ENCODE measurements around the gene CEMIP. TPM values are rescaled to one million over a fixed set of nuclear protein-coding genes. Genes with fewer than 3 reads are reported as not detected.

The CEMIP gene
- total RNA-seq, 1 donor from 2014 or later, result 0.13 TPM

DNA sequence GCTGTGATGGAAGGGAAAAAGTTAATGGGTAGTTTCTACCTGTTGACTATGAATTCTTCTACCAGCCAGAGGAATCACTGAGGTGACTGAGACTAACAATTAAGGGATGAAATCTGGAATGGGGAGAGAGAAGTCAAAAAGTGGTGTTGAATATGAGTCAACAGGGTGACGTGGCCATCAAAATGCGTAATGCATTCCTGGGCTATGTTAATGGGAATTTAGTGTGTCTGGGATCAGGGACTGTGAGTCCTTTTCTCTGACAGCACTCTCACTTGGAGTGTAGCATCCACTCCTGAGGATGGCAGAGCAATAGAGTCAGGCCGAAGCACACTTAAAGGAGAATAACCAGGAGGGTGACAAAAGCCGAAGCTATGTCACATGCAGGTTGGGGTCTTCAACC lies 150.1 kb downstream of the CEMIP start:
- DNase-seq (ENCODE audit: low read depth, low spot score), result no peak

DNA sequence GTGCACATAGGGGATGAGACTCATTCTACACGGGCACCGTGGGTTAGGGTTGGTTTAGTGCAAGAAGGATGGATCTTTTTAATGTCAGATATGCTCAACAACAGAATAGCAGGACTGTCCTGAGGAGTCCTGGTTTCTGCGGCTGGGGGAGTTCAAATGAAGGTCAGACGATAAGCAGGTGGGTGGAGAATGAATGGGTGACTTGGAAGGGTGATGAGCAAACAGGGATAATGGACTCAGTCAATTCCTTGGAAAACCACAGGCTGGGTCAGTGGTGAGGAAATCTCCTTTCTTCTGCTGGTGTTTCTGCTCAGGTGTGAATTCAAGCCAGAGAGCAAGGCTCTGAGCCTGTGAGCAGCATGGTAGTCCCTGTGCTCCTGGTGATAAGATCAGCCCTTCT lies 150.5 kb downstream of the CEMIP start:
- no peak for DNase-seq (ENCODE audit: low read depth, low spot score)

DNA sequence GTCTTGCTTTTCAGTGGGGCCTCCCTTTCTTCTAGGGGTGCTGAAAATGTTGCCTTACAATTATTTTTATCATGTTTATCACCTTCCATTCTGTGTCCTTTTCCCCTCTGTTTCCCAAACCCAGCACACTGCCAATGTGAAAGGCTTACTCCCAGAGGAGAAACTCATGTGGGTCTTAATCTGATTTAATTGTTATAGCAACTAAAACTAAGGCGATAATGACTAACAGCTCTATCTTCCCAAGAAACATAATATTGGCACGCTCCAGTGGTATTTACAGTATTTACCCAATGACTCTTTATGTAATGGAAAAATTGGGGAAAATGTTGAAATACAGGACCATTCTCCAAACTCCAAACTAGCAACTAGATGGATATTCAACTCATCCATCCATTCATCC lies 152.0 kb downstream of the CEMIP start:
- DNase-seq (ENCODE audit: low read depth, low spot score), result no peak

DNA sequence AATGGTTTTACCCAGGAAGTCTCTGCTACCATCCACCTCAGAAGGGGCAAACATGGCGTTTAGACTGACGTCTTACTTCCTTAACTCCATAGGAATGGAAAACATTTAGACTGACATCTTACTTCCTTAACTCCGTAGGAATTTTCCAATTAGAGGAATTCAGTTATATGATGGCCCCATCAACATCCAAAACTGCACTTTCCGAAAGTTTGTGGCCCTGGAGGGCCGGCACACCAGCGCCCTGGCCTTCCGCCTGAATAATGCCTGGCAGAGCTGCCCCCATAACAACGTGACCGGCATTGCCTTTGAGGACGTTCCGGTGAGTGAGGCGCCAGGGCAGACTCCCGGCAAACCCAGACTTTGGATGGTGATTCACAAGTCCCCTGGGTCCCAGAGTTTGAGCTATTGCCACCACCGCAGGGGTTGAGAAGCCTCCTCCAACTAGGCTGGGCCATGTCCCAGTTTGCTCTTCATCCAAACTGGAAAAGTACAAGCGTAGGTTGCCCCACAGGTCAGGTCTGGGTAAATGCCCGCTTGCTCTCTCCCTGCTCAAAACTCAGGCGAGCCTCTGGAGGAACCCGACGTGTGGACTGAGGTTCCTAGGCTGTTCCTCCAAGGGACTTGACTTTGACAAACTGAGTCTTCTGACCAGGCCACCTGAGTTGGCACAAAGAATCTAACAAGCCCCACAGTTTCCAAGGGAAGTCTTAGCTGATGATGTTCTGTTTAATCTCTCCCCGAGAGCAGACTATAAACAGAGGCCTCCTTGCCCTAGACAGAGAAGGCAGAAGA lies 152.7 kb downstream of the CEMIP start:
- no peak for DNase-seq (ENCODE audit: low read depth, low spot score)

DNA sequence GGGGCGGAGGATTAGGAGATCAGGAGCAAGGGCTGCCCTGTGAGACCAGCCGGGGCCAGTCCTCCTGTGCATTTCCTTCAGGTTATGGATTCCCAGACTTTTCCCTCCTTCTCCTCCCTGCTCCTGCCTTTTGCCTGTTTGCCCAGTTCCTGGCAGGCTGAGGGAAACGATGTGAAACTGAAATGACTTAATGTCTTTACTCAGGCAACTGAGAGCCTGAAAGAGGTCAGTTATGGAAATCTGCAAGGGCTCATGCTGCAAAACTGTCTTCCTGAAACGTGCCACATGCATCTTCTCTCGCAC lies 153.3 kb downstream of the CEMIP start:
- no peak for DNase-seq (ENCODE audit: low read depth, low spot score)

DNA sequence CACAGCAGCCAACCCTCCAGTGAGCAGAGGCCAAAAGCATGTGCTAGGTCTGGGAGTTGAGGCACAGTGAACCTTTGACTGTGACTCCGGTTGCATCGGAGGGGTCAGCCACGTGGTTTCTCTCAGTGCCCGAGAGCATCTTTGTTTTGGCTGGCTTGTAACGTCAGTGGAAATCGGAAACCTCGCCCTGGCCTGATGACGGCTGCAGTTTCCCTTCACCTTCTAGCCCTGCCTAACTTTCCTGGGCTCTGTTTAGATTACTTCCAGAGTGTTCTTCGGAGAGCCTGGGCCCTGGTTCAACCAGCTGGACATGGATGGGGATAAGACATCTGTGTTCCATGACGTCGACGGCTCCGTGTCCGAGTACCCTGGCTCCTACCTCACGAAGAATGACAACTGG lies 153.8 kb downstream of the CEMIP start:
- DNase-seq (ENCODE audit: low read depth, low spot score), result no peak

DNA sequence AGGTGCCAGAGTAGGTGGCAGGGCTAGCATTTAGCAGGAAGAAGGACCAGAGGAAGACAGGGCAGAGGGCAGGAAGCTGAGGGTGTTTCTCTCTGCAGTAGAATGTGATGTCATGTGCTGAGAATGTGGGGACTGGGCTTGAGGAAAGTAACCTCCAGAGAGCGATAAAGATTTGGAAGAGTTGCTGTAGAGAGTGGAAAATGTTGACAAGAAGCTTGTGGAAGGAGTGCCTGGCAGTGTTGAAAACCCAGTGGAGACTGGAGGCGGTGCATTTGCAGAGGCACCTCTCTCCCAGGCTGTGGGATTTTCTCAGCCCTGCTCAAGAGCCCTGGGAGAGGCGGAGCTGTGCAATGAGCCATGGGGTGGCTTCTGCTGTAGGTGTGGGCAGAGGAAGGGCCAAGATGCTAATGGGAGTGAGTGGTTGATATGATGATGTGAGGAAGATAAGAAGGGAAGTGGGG lies 155.6 kb downstream of the CEMIP start:
- peak; percentile 55 for DNase-seq (ENCODE audit: low read depth, low spot score)

DNA sequence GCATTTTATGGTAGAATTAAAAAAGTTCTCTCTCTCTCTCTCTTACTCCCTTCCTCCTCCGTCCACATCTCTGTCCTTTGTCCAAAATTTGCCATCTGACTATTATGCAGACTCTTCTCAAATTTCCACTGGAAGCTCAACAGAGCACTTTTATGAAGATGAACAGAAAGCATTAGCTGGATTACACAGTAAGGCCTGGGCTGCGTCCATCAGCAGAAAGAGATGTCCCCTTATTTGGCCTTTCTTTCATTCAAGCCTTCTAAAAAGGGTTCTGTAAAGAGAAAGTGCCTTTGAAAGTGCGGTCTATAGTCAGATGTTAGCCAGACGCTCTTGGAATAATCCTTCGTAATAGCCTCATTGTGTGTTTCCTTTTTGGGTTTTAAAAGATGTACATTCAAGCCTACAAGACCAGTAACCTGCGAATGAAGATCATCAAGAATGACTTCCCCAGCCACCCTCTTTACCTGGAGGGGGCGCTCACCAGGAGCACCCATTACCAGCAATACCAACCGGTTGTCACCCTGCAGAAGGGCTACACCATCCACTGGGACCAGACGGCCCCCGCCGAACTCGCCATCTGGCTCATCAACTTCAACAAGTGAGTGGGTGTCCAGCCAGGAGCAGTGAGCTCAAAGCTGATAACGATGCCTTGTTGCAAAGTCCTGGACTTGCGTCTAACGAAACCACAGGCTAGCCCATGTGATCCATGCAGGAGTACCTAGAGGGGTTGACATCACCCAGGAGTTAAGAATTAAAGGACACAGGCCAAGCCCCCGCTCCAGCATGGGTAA lies 157.3 kb downstream of the CEMIP start:
- no peak for DNase-seq (ENCODE audit: low read depth, low spot score)

DNA sequence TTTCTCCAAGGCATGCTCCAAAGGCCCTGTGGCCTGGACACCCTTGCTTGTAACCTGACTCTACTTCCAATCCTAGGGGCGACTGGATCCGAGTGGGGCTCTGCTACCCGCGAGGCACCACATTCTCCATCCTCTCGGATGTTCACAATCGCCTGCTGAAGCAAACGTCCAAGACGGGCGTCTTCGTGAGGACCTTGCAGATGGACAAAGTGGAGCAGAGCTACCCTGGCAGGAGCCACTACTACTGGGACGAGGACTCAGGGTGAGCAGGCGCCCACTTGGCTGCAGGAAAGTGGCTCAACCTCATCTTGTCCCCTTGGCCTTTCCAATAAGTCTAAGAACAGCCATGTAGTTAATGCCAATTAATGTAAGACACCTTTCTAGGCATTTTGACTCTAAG lies 158.5 kb downstream of the CEMIP start:
- no peak for DNase-seq (ENCODE audit: low read depth, low spot score)

DNA sequence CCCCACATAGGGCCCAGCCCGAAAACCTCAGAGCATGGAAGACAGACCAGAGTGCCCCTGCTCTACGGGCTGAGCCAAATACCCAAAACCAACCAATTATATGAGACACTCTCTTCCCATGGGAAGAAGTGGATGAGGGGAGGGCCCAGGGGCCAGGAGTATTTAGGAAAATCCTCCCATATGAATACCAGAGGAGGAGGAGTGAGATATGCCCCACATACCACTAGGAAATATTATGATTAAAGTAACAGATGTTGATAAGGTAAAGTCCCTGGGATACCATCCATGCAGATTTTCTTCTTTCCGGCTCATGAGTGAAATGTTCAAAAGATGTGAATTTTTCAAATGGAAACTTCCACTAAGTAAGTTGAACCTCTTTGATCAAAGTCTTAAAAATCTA lies 160.0 kb downstream of the CEMIP start:
- no peak for DNase-seq (ENCODE audit: low read depth, low spot score)

DNA sequence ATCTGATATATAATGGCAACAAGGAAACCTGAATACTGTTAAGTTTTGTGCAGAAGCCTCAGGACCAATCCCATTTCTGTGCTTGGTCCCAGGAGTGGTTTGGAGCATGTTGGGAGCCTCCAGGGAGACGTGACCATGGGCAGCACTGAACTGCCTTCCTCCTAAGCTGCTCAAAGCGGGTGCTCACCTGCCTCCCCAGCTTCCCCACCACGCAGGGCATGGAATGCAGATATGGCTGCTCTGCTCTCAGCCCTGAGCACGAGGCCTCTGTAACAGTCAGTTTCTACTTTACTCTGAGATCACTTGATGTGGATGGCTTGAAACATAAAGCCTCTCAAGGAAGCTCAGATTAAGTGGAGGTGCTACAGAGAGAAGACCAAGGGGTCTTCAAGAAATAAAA lies 161.2 kb downstream of the CEMIP start:
- DNase-seq (ENCODE audit: low read depth, low spot score), result no peak

DNA sequence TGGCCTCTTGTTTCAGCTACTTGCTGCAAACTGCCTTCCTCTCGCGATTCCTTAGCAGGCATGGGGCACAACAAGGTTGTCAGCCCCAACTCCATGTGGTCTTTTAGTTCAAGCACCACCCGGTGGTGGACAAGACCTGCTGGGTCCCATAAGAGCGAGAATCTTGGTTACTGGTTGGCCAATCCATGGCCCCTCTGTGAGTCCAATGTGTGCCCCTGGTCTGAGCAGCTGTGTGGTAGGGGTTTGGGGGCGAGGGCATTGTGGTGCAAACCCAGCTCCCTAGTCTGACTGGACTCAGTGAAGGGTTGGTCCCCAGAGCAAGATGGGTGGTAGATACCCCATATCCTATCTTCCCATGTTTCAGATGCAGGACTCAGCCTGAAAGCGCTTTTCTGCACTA lies 161.7 kb downstream of the CEMIP start:
- DNase-seq (ENCODE audit: low read depth, low spot score), result no peak

DNA sequence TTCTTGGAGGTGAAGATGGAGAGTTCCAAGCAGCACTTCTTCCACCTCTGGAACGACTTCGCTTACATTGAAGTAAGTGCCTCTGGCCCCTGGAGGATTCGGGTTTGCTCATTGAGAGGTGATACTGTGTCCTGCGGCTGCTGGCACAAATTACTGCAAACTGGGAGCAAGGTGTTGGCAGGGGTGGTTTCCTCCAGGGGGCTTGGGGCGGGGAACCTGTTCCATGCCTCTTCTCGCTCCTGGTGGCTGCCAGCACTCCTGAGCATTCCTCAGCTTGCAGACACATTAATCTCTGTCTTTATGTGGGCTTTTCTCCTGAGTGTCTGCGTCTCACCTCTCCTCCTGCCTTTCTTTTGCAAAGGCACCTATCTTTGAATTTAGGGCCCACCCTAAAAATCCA lies 163.1 kb downstream of the CEMIP start:
- DNase-seq (ENCODE audit: low read depth, low spot score), result no peak

DNA sequence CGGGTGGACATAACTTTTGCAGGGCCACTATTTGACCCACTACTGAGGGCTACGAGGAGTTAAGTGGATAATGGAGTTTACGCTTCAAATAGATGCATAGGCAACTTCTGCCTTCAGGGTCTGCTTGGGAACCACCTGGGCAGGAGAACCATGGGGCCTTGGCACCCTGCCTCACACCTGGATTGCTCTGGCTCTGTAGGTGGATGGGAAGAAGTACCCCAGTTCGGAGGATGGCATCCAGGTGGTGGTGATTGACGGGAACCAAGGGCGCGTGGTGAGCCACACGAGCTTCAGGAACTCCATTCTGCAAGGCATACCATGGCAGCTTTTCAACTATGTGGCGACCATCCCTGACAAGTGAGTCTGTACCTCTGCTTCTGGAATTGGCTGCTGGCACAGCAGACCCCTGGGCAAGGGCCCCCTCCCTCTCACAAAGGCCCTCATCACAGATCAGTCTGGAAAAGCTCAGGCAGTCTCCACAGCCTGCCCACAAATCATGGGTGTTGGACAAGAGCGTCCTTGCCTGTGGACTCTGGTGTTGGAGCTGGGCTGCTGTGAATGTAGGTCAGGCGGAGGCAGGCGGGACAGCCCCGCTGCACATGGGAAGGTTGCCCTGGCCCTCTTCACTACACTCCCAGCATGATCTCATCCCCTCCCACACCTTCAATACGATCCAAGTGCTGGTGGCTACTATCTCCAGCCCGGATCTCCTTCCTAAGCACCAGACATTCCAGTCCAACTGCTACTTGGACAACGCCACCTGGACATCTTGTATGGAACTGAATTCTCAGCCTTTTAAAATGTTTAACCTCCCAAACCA lies 163.8 kb downstream of the CEMIP start:
- DNase-seq (ENCODE audit: low read depth, low spot score), result no peak

DNA sequence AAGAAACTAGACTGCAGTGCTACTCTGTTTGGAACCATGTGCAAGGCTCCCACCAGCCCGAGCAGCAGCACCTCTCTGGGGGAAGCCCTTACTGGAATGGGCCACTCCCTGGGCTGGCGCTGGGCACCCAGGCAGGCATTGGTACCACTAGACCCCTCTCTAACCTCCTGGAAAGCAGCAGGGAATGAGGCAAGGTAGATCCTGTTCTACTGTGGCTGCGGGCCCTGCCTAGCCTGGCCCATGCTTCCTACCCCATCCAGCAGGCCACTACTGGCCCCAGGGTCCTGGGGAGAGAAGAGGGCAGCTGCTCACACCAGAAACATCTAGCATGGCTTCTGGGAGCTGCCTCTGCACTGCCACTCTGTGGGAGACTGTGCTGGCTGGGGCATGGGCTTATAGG lies 165.6 kb downstream of the CEMIP start:
- no peak for DNase-seq (ENCODE audit: low read depth, low spot score)

DNA sequence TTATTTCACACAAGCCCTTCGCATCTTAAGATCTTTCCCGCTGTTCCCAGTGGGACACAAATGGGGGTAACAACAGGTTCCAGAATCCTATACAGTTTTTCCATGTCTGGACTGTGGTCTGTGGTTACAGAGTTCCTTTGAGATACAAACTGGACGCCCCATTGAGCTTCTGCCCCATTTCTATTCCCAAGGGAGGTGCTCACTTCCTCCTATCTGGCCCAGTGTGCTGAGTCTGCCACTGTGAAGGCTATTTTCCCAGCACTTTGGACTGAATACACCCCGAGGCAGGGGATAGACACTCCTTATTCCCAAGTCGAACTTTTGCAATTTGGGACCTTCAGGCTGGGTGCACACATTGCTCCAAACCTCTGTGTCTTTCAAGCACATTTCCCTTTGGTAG lies 166.4 kb downstream of the CEMIP start:
- no peak for DNase-seq (ENCODE audit: low read depth, low spot score)

DNA sequence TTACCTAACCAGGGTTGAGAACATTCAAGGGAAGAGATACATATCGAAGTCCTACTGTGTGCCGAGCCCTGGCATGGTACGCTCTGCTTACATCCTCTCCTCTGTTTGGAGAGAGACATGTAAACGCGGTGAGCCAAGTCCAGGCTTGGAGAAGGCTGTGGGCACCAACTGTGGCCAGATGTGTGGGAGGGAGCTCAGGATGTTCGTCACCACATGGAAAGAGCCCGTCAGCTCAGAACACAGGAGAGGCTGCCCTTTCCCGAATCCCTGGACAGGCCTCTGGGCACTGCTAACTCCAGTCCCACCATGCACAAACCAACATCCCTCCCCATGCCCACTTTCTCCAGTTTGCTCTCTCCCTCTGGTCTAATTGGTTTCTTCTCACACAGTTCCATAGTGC lies 167.4 kb downstream of the CEMIP start:
- DNase-seq (ENCODE audit: low read depth, low spot score), result no peak

DNA sequence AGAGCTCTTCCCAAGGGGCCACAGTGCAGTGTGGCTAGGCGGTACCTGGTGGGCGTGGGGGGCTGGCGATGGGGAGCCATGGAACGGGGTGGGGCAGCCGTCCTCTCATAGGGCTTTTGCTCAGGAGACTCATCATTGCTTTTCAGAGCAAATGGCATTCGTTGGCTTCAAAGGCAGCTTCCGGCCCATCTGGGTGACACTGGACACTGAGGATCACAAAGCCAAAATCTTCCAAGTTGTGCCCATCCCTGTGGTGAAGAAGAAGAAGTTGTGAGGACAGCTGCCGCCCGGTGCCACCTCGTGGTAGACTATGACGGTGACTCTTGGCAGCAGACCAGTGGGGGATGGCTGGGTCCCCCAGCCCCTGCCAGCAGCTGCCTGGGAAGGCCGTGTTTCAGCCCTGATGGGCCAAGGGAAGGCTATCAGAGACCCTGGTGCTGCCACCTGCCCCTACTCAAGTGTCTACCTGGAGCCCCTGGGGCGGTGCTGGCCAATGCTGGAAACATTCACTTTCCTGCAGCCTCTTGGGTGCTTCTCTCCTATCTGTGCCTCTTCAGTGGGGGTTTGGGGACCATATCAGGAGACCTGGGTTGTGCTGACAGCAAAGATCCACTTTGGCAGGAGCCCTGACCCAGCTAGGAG lies 169.6 kb downstream of the CEMIP start:
- no peak for DNase-seq (ENCODE audit: low read depth, low spot score)

DNA sequence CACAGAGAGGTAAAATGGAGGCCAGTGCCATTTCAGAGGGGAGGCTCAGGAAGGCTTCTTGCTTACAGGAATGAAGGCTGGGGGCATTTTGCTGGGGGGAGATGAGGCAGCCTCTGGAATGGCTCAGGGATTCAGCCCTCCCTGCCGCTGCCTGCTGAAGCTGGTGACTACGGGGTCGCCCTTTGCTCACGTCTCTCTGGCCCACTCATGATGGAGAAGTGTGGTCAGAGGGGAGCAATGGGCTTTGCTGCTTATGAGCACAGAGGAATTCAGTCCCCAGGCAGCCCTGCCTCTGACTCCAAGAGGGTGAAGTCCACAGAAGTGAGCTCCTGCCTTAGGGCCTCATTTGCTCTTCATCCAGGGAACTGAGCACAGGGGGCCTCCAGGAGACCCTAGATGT lies 170.6 kb downstream of the CEMIP start:
- DNase-seq (ENCODE audit: low read depth, low spot score), result no peak

DNA sequence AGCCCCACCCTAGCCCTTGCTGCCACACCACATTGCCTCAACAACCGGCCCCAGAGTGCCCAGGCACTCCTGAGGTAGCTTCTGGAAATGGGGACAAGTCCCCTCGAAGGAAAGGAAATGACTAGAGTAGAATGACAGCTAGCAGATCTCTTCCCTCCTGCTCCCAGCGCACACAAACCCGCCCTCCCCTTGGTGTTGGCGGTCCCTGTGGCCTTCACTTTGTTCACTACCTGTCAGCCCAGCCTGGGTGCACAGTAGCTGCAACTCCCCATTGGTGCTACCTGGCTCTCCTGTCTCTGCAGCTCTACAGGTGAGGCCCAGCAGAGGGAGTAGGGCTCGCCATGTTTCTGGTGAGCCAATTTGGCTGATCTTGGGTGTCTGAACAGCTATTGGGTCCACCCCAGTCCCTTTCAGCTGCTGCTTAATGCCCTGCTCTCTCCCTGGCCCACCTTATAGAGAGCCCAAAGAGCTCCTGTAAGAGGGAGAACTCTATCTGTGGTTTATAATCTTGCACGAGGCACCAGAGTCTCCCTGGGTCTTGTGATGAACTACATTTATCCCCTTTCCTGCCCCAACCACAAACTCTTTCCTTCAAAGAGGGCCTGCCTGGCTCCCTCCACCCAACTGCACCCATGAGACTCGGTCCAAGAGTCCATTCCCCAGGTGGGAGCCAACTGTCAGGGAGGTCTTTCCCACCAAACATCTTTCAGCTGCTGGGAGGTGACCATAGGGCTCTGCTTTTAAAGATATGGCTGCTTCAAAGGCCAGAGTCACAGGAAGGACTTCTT lies 171.3 kb downstream of the CEMIP start:
- no peak for DNase-seq (ENCODE audit: low read depth, low spot score)

DNA sequence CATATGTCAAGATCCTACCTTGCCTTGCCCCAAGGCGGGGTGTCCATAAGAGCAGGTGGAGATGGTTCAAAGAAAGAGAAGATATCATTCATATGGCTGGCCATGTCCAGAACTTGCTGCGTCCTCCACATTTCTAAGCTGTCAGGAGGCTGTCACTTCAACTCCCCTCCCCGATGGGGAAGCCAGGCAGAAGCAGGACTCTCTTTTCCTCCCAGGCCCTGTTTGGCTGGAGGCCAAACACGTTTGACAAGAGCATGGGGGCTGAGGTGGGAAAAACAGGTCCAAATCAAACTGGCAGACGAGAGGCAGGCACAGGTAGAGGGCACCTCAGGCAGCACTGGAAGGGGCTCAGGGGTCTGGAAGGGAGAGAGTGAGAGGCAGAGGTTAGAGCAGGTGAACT lies 172.8 kb downstream of the CEMIP start:
- no peak for DNase-seq (ENCODE audit: low read depth, low spot score)
